Effector CD8-positive, alpha-beta T cell (primary cell): ENCODE data around the gene LRRC1.

Experiments
- DNase-seq: peaks from one replicate; lab custom pipeline; 2025; lab: John Stamatoyannopoulos, UW

Gene LRRC1

DNA sequence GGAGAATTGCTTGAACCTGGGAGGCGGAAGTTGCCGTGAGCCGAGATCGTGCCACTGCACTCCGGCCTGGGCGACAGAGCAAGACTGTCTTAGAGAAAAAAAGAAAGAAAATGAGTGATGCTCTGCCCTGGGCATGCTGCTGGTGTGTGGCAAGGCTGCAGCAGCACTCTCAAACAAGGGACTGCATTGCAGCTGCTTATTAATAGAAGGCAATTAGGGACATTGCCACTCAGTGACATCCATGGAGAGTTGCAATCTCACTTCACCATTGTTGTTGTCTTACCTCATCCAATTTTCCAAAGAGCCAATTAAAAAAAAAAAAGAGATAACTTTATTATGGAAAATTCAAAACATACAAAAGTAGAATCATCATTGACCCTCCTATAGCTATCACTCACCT, 131.1 kb downstream of the LRRC1 start:
- DNase-seq, result no peak

DNA sequence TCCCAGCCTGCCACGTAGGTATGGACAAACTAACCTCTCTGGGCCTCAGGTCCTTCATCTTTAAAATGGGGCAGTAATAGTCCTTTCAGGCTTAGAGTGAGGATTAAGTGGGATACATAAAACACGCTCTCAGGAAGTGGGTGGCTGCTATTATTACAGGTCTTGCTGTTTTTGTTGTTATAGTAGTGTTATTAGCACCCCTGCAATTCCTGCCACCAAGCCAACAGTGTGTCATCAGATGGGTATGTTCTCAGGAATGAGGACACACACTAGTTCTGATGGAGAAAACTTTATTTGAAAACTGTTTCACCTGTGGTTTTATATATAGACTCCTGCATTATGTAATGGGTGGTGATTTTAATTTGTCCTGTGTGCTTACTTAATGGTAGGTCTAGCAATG, 131.7 kb downstream of the LRRC1 start:
- no peak for DNase-seq

DNA sequence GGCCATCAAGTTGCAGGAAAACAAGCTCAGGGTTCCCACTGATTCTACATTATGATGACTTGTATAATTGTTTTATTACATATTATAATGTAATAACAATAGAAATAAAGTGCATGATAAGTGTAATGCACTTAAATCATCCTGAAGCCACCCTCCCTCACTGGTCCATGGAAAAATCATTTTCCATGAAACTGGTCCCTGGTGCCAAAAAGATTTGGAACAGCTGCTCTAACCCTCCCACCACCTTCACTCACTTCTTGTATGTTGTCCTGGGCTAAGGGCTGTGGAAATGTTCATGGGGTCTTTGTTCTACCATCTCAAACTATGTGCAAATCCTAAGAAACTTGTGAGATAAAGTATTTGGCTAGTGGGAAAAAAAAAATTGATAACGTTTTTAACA, 133.8 kb downstream of the LRRC1 start:
- no peak for DNase-seq

DNA sequence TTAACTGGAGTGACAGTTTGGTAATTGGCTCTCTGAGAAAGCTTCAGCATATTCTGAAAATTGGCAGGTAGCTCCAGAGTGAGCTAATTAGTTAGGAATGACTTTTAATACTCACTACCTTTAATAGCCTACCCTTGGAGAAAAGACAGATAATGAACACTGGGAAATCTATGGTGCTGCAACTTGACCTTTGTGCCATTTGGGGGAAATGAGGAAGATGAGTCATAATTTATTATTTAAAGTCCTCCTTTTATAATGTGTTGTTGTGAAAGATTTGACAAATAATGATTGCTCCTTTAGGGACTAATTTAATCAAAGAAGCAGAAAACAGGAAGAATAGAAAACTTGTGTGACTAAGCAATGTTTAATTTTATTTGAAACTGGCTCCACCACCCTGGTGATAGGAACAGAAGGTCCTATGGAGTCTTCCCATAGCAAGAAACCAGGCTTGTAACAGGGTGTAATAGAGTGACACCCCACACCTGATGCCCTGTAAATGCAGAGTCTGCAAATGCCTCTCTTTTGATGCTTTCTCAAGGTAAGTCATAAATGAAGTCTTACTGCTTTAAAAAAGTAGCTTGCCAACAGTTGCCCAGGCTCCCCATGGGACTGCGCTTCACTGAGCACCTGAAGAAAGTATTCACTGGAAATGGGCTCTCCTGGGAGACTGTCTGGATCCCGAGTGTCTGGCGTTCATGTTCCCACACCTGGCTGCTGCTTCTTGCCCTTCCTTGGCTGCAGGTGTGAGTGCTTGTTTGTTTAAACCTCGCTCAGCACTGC, 134.4 kb downstream of the LRRC1 start:
- no peak for DNase-seq

DNA sequence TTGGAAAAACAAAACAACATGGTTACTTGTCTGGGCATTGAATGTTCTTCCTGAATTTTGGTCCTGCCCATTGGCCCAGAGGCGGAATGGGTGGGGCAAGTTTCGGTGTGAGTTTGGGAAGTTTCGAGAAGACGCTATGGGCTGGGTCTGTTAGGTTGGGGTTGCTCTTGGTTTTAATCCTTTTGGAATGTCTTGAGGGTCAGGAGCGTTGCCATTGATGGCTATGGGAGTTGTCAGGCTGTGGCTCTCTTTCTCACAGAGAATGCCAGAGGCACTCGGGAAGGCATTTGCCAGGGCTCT, 135.0 kb downstream of the LRRC1 start:
- no peak for DNase-seq

DNA sequence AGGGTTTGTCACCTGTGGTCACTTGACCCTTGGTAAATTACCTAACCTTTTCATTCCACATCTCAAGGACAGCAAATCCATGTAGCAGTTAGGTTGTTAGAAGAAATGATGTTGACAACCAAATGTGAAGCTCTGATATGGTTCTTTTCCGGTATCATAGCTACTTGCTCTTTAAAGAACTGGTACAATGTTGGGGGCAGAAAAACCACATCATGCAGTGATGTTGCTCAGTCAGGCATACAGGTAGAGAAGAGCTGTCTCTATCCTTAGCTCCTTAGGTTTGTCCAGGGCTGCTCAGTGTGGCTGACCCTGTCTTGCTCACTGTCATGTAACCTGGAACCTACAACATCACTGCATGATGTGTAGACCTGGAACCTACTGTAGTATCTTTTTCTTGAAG, 135.5 kb downstream of the LRRC1 start:
- no peak for DNase-seq

DNA sequence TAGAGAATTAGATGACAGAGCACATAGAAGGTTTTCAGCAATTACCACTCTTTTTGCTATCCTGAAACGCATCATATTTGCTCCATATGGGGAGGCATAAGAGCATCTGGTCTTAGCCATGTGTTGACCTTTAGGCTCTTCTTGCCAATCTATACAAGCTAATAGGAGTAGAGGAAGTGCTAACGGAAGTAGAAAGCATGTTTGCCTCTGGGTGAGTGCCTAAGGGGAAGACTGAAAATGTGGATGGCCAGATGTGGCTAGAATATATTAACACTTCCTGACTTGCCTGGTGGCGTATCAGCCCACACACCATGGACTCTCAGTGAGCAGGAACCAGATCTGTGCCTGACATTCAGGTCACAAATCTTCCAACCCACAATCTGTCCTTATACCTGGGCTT, 136.3 kb downstream of the LRRC1 start:
- no peak for DNase-seq

DNA sequence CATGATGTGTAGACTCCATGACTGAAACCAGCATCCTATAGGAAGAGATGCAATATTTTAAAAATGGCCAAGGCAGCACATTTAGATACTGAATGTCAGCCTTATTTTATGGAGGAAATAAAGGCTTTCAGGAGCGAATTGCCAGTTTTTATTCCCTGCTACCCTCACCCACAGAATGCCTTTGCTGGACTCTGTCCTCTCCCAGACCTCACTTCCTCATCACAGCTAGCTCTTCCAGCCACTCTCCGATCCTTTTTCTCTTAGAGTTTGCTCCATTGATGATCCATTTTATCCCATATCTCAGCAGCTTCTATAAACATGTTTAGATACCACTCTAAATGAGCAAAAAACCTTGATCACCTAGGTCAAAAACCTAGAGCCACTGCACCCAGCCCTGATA, 137.7 kb downstream of the LRRC1 start:
- no peak for DNase-seq

DNA sequence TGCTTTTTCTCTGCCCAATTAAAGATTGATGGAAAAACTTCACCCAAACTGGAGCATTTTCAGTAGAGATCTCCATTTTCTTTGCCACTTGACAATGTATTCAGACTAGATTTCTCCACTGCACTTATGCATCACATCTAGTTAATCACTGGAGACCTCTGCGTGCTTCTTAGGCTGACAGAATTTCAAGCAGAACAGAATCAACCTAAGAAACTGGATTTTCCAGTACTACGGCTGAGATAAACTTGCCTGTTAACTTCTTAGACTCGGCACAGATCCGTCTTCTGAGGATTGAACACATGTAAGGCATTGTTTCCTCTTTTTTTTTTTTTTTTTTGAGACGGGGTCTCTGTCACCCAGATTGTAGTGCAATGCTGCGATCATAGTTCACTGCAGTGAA, 139.2 kb downstream of the LRRC1 start:
- DNase-seq, result no peak

DNA sequence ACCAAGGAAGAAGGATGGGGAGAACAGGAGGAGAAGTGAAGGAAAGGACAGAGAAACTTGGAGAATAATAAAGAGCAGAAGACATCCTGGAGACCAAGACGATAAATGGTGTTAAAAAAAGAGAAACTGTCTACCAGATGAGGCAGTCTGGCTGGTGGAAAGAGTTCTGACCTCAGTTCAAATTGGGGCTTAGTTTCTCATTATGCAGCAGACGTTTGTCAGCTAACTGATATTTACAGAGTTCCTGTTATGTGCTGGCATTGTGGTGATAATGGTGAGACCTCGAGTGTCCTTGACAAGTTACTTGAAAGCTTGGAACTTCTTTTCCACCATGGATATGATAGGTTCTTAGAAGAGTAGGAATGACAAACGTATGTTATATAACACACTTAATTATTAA, 142.7 kb downstream of the LRRC1 start:
- DNase-seq, result no peak

DNA sequence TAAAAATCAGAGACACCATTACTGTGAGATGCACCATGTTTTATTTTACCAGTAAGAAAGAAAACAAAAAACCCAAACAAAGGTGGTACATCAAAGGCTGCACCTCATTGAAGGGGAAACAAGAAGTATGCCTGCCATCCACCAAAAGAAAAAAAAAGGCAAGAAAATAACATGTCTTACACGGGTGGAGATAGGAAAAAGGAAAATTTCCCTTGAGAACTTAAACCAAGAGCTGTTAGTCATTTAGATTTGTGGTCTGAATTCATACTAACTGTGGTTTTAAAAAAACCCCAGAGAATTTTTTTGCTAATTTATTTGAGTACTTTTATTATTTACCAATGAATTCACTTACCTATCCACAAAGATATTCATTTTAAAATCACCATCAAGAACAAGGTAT, 144.0 kb downstream of the LRRC1 start:
- DNase-seq, result no peak

DNA sequence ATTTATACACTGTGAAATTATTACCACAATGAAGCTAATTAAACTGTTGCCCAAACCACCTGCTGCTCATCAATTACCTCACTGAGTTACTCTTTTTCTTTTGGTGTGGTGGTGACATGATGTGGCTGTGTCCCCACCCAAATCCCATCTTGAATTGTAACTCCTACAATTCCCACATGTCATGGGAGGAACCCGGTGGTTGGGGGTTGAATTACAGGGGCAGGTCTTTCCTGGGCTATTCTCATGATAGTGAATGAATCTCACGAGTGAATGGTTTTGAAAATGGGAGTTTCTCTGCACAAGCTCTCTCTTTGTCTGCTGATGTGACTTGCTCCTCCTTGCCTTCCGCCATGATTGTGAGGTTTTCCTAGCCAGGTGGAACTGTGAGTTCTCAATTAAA, 145.0 kb downstream of the LRRC1 start:
- DNase-seq, result no peak

DNA sequence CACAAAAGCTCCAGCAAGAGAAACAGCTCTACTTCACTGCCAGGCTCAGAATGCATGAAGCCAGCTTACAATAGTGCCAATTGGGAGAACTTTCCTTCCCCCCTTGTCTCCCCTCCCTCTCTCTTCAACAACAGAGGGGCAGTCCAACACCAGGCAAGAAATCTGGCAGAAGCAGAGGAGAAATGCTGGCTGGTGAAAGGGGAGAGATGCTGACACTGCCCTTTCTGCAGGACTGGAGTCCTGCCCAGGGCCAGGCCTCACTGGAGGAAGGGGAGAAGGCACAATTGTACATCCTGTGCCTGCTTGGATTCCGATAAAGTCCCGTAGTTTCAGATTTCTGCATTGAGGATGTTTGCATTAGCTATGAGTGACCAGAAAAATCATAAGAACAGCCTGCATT, 148.6 kb downstream of the LRRC1 start:
- DNase-seq, result no peak

DNA sequence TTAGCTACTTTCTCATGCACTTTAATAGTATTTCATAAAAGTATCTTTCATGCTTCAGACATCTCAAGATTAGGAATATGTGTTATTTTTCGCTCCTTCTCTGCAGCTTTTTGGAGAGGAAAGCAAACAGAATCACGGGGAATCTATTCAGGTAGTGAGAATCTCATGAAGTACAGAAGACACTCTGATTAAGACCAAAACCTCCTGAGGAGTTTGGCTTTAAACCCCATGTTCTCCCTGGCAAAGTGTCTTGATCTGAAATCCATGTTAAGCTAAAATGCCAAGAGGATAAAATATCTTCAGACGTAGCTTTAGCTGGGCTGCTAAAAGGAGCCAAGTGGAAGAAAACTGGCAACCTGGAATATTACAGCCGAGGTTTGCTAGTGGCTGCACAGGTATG, 149.3 kb downstream of the LRRC1 start:
- DNase-seq, result no peak

DNA sequence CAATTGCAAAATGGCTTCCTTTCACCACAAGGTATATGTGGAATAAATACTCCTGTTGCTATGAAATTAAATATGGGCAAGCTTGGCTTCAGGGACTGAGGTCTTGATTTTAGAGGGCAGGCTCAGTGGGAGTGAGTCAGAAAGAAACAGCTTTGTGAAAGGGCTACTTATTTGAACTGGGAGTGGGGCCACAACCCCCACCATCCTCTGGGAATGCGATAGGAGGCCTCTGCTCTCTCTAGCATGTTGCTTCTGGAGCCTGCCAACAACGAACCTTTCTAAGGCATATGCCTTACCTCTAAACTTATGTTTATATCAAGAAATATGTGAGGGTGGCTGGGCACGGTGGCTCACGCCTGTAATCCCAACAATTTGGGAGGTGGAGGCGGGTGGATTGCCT, 149.7 kb downstream of the LRRC1 start:
- DNase-seq, result no peak

DNA sequence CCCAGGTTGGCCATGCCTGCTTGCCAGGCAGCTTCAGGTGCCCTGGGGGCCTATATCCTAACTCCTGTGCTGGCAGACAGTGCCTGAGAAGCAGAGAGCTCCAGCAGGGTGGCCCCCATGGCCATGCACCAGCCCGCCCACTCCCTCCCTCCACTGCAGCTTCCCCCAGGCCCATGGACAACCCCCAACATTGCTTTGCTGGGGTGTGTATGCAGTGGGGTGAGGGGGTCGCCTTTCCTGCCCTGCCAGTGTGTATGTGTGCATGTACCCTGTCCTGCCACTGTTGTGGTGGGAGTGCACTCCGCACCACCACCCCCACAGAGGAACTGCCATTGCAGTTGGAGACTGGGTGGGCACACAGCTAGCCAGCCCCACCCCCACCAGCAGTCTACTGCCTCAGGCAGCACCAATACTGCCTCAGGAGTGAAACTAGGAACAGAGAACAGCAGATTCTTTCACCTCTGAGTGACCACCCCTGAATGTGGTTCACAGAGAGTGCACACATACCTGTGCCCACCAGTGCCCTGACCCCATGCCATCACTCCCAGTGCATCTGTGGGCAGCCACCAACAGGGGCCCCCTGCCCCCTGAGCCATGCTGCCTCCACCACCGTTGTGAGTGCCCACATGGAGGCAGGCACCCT, 151.1 kb downstream of the LRRC1 start:
- DNase-seq, result no peak

DNA sequence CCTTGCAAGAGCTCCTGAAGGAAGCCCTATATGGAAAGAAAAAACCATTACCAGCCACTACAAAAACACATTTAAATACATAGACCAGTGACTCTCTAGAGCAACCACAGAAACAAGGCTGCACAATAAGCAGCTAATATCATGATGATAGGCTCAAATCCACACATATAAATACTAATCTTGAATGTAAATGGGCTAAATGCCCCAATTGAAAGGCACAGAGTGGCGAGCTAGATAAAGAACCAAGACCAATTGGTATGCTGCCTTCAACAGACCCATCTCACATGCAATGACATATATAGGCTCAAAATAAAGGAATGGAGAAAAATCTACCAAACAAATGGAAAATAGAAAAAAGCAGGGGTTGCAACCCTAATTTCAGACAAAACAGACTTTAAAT, 153.0 kb downstream of the LRRC1 start:
- DNase-seq, result no peak

DNA sequence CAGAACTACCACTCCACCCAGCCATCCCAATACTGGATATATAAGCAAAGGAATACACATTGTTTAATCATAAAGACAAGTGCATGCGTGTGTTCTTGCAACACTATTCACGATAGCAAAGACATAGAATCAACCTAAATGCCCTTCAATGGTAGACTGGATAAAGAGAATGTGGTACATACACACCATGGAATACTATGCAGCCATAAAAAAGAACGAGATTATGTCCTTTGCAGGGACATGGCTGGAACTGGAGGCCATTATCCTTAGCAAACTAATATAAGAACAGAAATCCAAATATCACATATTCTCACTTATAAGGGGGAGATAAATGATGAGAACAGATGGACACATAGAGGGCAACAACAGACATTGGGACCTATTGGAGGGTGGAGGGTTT, 156.6 kb downstream of the LRRC1 start:
- no peak for DNase-seq

DNA sequence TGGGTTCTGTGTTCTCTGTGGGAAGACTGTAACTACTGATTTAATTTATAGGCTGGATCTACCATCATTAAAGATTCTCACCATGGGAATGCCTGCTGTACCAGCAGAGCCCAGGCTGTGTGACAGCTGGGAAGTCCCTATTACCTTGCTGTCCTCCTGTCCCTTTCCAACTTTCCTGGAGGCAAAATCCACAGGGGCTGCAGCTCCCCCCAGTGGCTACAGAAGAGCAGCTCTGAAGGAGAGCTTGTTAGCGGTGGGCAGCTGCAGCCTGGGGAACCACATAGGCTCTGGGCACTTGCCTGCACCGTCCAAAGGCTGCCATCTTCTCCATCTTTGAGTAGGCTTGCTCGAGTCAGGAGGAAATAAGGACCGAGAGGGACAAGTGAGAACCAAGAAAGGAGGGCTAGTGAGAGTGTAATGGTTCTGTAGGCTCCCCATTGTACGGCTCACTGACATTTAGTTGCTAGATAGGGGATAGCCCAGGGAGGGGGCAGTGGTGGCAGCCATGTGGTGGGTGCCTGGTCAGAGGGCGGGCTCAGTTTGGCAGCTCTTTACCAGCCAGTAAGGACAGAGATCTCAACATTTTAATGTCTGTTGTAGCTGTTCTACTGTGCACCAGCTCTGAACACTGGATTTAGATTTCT, 161.4 kb downstream of the LRRC1 start:
- no peak for DNase-seq

DNA sequence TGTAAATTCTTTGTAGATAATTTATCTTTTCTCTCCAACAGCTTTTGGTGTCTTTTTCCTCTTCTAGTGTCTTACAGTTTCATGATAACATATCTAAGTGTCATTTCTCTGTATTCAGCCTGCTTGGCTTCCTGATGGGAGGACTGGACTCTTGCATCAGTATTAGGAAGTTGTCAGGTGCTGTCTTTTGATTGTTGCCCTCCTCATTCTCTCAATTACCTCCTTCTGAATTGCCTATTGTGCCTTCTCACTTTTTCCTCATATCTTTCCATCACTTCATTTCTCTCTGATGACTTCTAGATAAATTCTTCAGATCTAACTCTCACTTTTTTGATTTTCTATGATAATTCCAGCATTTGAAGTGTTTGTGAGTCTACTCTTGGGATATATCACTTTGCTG, 162.0 kb downstream of the LRRC1 start:
- DNase-seq, result no peak

DNA sequence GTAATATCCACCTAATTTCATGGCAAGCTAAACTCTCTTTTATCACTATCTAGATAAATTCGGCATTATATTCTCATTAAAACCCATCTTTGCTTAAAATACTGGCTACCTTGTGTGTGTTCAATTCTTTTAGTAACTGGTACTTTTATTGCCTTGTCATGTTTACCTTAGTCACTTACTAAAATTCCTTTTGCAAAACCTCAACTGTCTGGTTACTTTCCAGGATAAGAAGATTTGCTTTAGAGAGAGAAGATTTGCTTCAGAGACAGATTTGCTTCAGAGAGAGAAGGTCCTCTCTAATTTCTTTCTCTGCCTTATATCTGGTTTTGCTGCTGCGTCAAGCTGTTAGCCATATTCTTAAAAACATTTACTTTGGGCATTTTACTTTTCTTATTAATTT, 164.9 kb downstream of the LRRC1 start:
- DNase-seq, result no peak

DNA sequence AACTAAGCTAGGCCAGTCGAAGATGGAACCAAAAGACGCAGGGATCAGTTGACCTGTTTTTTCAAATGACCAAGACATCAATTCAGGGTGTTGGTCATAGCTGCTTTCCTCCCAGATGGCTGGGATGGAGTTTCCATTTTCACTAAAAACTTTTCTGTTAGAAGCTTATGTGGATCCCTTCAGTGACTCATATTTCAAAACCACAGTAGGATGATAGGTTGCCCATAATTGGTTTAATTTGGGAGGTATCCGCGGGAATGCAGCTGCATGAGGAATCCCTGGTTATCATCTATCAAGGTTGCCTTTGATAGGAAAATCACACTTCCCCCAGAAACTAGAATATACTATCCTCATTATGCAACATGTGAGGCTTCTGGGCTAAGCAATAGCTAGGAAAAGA, 165.5 kb downstream of the LRRC1 start:
- no peak for DNase-seq

DNA sequence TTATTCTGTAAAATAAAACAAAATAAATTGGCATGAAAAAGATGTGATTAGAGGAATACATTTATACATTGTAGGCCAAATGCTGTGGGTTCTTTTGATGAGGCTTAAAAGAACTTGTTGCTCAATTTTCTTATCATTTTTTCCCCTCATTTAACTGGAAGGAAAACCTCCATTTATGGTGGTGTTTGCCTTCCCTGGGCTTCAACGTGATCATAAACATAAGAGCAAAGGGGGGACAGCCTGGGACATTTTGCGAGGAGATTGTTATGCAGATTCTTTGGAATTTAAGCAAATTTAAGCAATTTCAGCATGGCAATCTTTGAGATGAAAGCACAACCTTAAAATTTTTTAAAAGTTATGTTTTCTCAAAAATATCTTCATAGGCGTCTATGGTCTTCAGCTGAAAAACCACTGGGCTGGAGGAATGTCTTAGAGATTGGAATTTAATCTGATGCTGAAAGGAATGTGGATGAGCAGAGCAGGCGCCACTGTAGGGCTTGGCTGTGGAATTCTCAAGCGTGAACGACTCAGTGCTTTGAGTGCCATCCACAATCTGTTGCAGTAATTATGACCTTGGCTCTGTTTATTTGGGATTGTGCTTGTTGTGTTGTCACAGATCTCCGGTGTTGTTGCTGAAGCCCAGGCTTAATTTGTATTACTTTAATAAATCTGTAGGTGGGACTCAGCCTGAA, 167.0 kb downstream of the LRRC1 start:
- no peak for DNase-seq
